LNCaP clone FGC (cell line): ENCODE results near the gene SORCS2.

Source experiments
- DNase-seq: peaks from one replicate; pipeline ENCODE4 v3.0.0-alpha.2; 2011; ENCODE audit warnings: low read depth
- H3K4me3 ChIP-seq: 2 replicates; pipeline ENCODE4 v1.5.1; 2011; ENCODE audit warnings: mild to moderate bottlenecking, low read depth, low read length, control low read depth
- CTCF ChIP-seq: IDR thresholded peaks from 2 replicates; pipeline ENCODE4 v1.5.1; 2012; ENCODE audit warnings: mild to moderate bottlenecking; ENCODE audit not compliant: control insufficient read depth, insufficient read depth; ENCODE audit errors: extremely low read depth

SORCS2 gene

GRCh38 chr4:7394681-7395451 lies 202.5 kb downstream of the SORCS2 start:
- no peak for TF ChIP-seq CTCF
- no peak for DNase-seq
- H3K4me3 ChIP-seq, result no peak overlapping the region

- no peak for DNase-seq
- H3K4me3 ChIP-seq, result no peak overlapping the region
- no peak for TF ChIP-seq CTCF
Measured at GRCh38 chr4:7395645-7396044, 203.3 kb downstream of the SORCS2 start.

- H3K4me3 ChIP-seq, result no peak overlapping the region
- no peak for DNase-seq
- no peak for TF ChIP-seq CTCF
Measured at GRCh38 chr4:7396186-7396910, 204.0 kb downstream of the SORCS2 start.

GRCh38 chr4:7397206-7398103 lies 205.1 kb downstream of the SORCS2 start:
- DNase-seq, result no peak
- H3K4me3 ChIP-seq, result no peak overlapping the region
- no peak for TF ChIP-seq CTCF

- H3K4me3 ChIP-seq, result no peak overlapping the region
- TF ChIP-seq CTCF, result no peak
- no peak for DNase-seq
Measured at GRCh38 chr4:7398104-7398423, 205.7 kb downstream of the SORCS2 start.

GRCh38 chr4:7398788-7399439 lies 206.6 kb downstream of the SORCS2 start:
- no peak for TF ChIP-seq CTCF
- no peak for DNase-seq
- H3K4me3 ChIP-seq, result no peak overlapping the region
